ENCODE results near the gene NXF3. TPM values are rescaled to one million over a fixed set of nuclear protein-coding genes. Genes with fewer than 3 reads are reported as not detected.

The NXF3 gene
- total RNA-seq, 1 experiment from 2014 or later, result 0.41 TPM

DNA sequence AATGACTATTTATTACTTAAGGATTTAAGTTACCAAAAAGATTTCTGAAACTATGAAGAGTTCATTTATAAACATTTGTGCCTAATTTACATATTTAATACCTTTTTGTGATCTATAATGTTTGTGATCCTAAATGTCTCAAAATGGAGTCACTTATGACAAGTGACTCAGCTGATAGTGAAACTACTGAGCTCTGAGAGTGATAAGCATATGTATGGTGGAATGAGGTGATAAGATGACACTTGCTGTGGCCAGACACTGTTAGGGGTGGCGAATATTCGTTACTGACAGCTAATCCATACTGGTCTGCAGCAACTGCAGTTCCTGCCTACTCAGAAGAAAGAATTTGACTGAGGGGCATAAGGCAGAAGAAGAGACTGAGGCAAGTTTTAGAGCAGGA, 5.5 kb upstream of the NXF3 start:
- no peak overlapping the region for H3K4me3 Mint-ChIP-seq (ENCODE audit: unreplicated experiment)
- Histone ChIP-seq H3K4me1 (0 out of 2 replicates have a peak, but pooled peaks cover 13% of the 10 kb centered on the region), H3K4me3 (ENCODE audit: low read depth, low read length) (no peak overlapping the region), H3K27me3 (replicated peaks; ENCODE audit: control insufficient read depth, insufficient read depth, low read length) (no peaks in the 10 kb centered on the region), H3K36me3 (ENCODE audit: control insufficient read depth, insufficient read depth, low read length) (no peaks in the 10 kb centered on the region), H3K9me3 (no peaks in the 10 kb centered on the region)
- H3K36me3 Mint-ChIP-seq (ENCODE audit: insufficient read depth, unreplicated experiment), result no peaks in the 10 kb centered on the region
- DNase-seq, result no peak
- POLR2A ChIA-PET, result no interaction called here
- intact Hi-C loops (cut with micrococcal nuclease; ENCODE audit: unreplicated experiment), result no loop called here
- peaks cover 6% of the 10 kb centered on the region for H3K4me1 Mint-ChIP-seq (ENCODE audit: low read depth, unreplicated experiment)
- no peaks in the 10 kb centered on the region for H3K27me3 Mint-ChIP-seq (ENCODE audit: insufficient read depth, unreplicated experiment)
- no peak for TF ChIP-seq CTCF (IDR thresholded peaks at IDR 0.05; ENCODE audit: insufficient read depth in 1 of 2, low read depth in 1 of 2, low read length in 1 of 2, severe bottlenecking in 1 of 2, unreplicated experiment in 1 of 2)
- no peaks in the 10 kb centered on the region for H3K9me3 Mint-ChIP-seq (ENCODE audit: unreplicated experiment)
- no TSS peak for BruUV-seq (replicated peaks)
- H3K27ac Mint-ChIP-seq (ENCODE audit: unreplicated experiment), result no peak overlapping the region
- CTCF ChIA-PET, result no interaction called here

DNA sequence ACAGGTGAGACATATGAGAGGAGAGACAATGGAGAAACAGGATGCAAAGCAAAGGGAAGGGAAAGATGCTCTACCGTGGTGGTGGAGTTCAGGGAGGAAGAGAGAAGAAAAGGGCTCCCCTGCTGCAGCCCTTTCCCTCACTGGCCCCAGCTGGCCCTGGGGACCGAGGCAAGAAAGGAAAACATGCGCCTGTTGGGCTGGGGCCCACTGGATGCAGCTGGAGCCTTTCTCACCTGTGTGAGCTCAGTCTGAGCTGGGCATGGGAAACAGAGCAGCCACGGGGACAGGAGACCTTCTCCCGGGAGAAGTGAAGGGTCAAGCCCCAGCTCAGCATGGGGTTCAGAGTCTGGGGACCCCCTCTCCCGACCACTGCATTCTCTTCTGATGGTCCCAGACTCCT, 11.9 kb downstream of the NXF3 start:
- Mint-ChIP-seq H3K27me3 (ENCODE audit: insufficient read depth, unreplicated experiment) (peaks cover 2% of the 10 kb centered on the region), H3K36me3 (ENCODE audit: insufficient read depth, unreplicated experiment) (no peaks in the 10 kb centered on the region), H3K4me1 (ENCODE audit: low read depth, unreplicated experiment) (no peaks in the 10 kb centered on the region), H3K9me3 (ENCODE audit: unreplicated experiment) (no peaks in the 10 kb centered on the region), H3K4me3 (ENCODE audit: unreplicated experiment) (no peak overlapping the region), H3K27ac (ENCODE audit: unreplicated experiment) (no peak overlapping the region)
- H3K27me3 ChIP-seq (replicated peaks; ENCODE audit: control insufficient read depth, insufficient read depth, low read length), result no peaks in the 10 kb centered on the region
- DNase-seq, result no peak
- H3K4me1 ChIP-seq, result no peaks in the 10 kb centered on the region
- POLR2A ChIA-PET, result no interaction called here
- H3K4me3 ChIP-seq (ENCODE audit: low read depth, low read length), result no peak overlapping the region
- CTCF ChIA-PET, result no interaction called here
- no peaks in the 10 kb centered on the region for H3K9me3 ChIP-seq
- TF ChIP-seq CTCF (IDR thresholded peaks at IDR 0.05; ENCODE audit: insufficient read depth in 1 of 2, low read depth in 1 of 2, low read length in 1 of 2, severe bottlenecking in 1 of 2, unreplicated experiment in 1 of 2), result no peak
- H3K36me3 ChIP-seq (ENCODE audit: control insufficient read depth, insufficient read depth, low read length), result no peaks in the 10 kb centered on the region
- intact Hi-C loops (cut with micrococcal nuclease; ENCODE audit: unreplicated experiment), result no loop called here
- no TSS peak for BruUV-seq (replicated peaks)

- intact Hi-C loops (cut with micrococcal nuclease; ENCODE audit: unreplicated experiment), result no loop called here
- no TSS peak for BruUV-seq (replicated peaks)
- no peaks in the 10 kb centered on the region for H3K4me1 Mint-ChIP-seq (ENCODE audit: low read depth, unreplicated experiment)
- CTCF ChIA-PET, result no interaction called here
- H3K4me3 Mint-ChIP-seq (ENCODE audit: unreplicated experiment), result no peak overlapping the region
- no peak for DNase-seq
- Histone ChIP-seq H3K27me3 (replicated peaks; ENCODE audit: control insufficient read depth, insufficient read depth, low read length) (no peaks in the 10 kb centered on the region), H3K4me1 (no peaks in the 10 kb centered on the region), H3K4me3 (ENCODE audit: low read depth, low read length) (no peak overlapping the region), H3K36me3 (ENCODE audit: control insufficient read depth, insufficient read depth, low read length) (no peaks in the 10 kb centered on the region), H3K9me3 (no peaks in the 10 kb centered on the region)
- H3K9me3 Mint-ChIP-seq (ENCODE audit: unreplicated experiment), result no peaks in the 10 kb centered on the region
- POLR2A ChIA-PET, result no interaction called here
- H3K27me3 Mint-ChIP-seq (ENCODE audit: insufficient read depth, unreplicated experiment), result no peaks in the 10 kb centered on the region
- no peak for TF ChIP-seq CTCF (IDR thresholded peaks at IDR 0.05; ENCODE audit: insufficient read depth in 1 of 2, low read depth in 1 of 2, low read length in 1 of 2, severe bottlenecking in 1 of 2, unreplicated experiment in 1 of 2)
- no peak overlapping the region for H3K27ac Mint-ChIP-seq (ENCODE audit: unreplicated experiment)
- H3K36me3 Mint-ChIP-seq (ENCODE audit: insufficient read depth, unreplicated experiment), result no peaks in the 10 kb centered on the region
These were observed 19.5 kb downstream of the NXF3 start for GRCh38 chrX:103073467-103073866.

Data from Caco-2 (cell line).